ENCODE measurements around the gene LRIG2.
"Not testable (repeated sequence)": the region's sequence is repeated elsewhere in the genome, so short reads cannot be mapped to it uniquely, and the experiment has no call there.

Gene LRIG2

GRCh38 chr1:113046569-113046968 is 26.4 kb upstream of the LRIG2 start:
- H3K27ac Mint-ChIP-seq = no peak overlapping the region
- H3K4me3 Mint-ChIP-seq = no peak overlapping the region
- ATAC-seq (ENCODE audit: low read depth) (no peak), DNase-seq (ENCODE audit: low spot score in 2 of 2) (no peak)
- no peaks in the 10 kb centered on the region for H3K36me3 Mint-ChIP-seq
- peaks cover 2% of the 10 kb centered on the region for H3K4me1 Mint-ChIP-seq
- peaks cover 5% of the 10 kb centered on the region for H3K27me3 Mint-ChIP-seq
- H3K9me3 Mint-ChIP-seq = no peaks in the 10 kb centered on the region

- Mint-ChIP-seq H3K9me3 (no peaks in the 10 kb centered on the region), H3K4me3 (no peak overlapping the region), H3K27ac (no peak overlapping the region), H3K36me3 (no peaks in the 10 kb centered on the region), H3K27me3 (peaks cover 5% of the 10 kb centered on the region), H3K4me1 (peaks cover 2% of the 10 kb centered on the region)
- ATAC-seq (ENCODE audit: low read depth) (no peak), DNase-seq (ENCODE audit: low spot score in 2 of 2) (no peak)
Observed at GRCh38 chr1:113048064-113048463, 24.9 kb upstream of the LRIG2 start.

GRCh38 chr1:113053344-113054126 is 19.5 kb upstream of the LRIG2 start:
- no peak overlapping the region for H3K4me3 Mint-ChIP-seq
- no peaks in the 10 kb centered on the region for H3K9me3 Mint-ChIP-seq
- peaks cover 7% of the 10 kb centered on the region for H3K4me1 Mint-ChIP-seq
- ATAC-seq (ENCODE audit: low read depth) (no peak), DNase-seq (ENCODE audit: low spot score in 2 of 2) (no peak)
- H3K36me3 Mint-ChIP-seq = no peaks in the 10 kb centered on the region
- no peaks in the 10 kb centered on the region for H3K27me3 Mint-ChIP-seq
- H3K27ac Mint-ChIP-seq = no peak overlapping the region

DNA sequence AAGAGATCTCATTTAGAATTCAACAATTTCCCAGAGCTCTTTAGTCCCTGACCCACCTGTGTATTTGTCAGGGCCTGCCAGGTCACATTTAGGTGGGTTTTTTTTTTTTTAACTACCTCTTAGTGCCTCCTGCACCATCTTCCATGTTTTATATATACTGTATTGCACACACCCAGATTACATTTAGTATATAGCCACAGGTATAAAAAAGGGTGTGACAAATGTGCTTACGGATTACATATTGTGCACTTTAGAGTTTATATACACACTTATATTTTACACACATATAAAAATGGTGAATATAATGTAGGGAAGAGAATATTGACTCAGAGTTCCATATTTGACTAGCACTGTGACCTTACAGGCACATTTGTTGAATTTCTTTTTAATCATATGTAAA is 17.4 kb upstream of the LRIG2 start:
- no peak for ATAC-seq (ENCODE audit: low read depth)
- no peaks in the 10 kb centered on the region for H3K36me3 Mint-ChIP-seq
- no peak overlapping the region for H3K27ac Mint-ChIP-seq
- no peaks in the 10 kb centered on the region for H3K9me3 Mint-ChIP-seq
- DNase-seq (ENCODE audit: low spot score in 2 of 2) = no peak
- H3K4me3 Mint-ChIP-seq = no peak overlapping the region
- peaks cover 7% of the 10 kb centered on the region for H3K4me1 Mint-ChIP-seq
- H3K27me3 Mint-ChIP-seq = no peaks in the 10 kb centered on the region

DNA sequence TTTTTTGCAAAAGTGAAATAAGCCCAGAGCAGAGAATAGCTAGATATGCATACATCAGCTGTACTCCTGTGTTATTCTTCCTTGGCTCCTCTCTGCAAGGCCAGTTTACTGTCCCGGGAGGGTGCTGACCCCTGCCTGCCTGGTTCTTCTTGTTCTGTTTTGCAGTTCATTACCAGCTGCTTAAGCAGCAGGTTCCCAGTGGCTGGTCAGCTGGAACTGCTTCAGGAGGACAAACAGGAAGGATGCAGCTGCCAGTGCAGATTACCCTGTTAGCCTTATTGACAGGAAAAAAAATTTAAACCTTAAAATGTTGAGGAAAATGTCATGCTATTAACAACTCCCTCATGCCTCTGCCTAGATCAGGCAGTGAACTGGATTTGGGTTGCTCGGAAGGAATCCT is 16.0 kb upstream of the LRIG2 start:
- Mint-ChIP-seq H3K36me3 (no peaks in the 10 kb centered on the region), H3K27ac (no peak overlapping the region), H3K9me3 (no peaks in the 10 kb centered on the region), H3K4me3 (no peak overlapping the region), H3K4me1 (peaks cover 7% of the 10 kb centered on the region), H3K27me3 (no peaks in the 10 kb centered on the region)
- ATAC-seq (ENCODE audit: low read depth) = no peak
- DNase-seq (ENCODE audit: low spot score in 2 of 2) = no peak

DNA sequence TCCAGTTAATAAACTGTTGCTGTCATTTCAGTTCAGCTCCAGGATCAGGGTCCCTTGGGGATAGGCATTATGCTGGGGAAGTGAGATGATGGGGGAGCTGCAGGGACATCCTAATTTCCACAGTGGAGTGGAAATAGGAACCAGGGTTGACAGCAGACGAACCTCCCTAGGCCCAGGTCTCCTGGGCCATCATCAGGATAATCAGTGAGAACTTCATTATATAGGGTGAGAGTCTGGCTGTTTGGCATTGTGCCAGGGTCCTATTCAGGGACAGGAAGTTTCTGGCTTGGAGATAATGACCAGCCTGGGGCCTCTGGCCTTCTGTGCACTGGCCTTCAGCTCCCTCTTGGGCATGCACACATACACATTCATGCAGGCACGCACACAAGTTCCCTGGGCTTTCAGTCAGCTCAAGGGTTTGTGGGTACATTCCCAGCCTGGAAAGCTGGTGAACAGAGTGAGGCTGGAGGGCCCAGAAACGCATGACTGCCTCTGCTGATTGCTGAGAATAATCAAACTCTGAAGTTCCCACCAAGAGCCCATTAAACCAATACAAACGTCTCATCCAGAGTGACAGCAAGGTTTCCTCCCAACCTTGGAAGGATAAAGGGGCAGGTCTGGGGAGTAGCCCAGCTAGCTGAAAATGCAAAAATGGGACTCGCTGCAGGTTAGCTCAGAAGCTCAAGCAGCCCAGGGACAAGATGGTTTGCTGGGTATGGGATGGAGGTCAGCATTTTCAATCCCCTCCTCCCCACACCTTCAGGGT is 13.9 kb upstream of the LRIG2 start:
- H3K36me3 Mint-ChIP-seq = no peaks in the 10 kb centered on the region
- H3K9me3 Mint-ChIP-seq = no peaks in the 10 kb centered on the region
- peaks cover 1% of the 10 kb centered on the region for H3K27me3 Mint-ChIP-seq
- H3K27ac Mint-ChIP-seq = no peak overlapping the region
- ATAC-seq (ENCODE audit: low read depth) (no peak), DNase-seq (ENCODE audit: low spot score in 2 of 2) (no peak)
- peaks cover 7% of the 10 kb centered on the region for H3K4me1 Mint-ChIP-seq
- H3K4me3 Mint-ChIP-seq = no peak overlapping the region

DNA sequence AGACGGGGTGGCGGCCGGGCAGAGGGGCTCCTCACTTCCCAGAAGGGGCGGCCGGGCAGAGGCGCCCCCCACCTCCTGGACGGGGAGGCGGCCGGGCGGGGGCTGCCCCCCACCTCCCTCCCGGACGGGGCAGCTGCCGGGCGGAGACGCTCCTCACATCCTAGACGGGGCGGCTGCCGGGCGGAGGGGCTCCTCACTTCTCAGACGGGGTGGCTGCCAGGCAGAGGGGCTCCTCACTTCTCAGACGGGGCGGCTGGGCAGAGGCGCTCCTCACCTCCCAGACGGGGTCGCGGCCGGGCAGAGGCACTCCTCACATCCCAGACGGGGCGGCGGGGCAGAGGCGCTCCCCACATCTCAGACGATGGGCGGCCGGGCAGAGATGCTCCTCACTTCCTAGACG is 9.5 kb upstream of the LRIG2 start:
- H3K27ac Mint-ChIP-seq; DNase-seq (ENCODE audit: low spot score in 2 of 2); H3K4me1 Mint-ChIP-seq; H3K27me3 Mint-ChIP-seq; H3K4me3 Mint-ChIP-seq; H3K9me3 Mint-ChIP-seq; H3K36me3 Mint-ChIP-seq; ATAC-seq (ENCODE audit: low read depth): not testable (repeated sequence)

- no peak for DNase-seq (ENCODE audit: low spot score in 2 of 2)
- no peaks in the 10 kb centered on the region for H3K9me3 Mint-ChIP-seq
- no peaks in the 10 kb centered on the region for H3K27me3 Mint-ChIP-seq
- peak overlapping the region; percentile 89 for H3K27ac Mint-ChIP-seq
- no peaks in the 10 kb centered on the region for H3K36me3 Mint-ChIP-seq
- no peak for ATAC-seq (ENCODE audit: low read depth)
- H3K4me1 Mint-ChIP-seq = peaks cover 16% of the 10 kb centered on the region
- H3K4me3 Mint-ChIP-seq = peak overlapping the region; percentile 89
Observed at GRCh38 chr1:113072141-113072756, 749 bp upstream of the LRIG2 start.

GRCh38 chr1:113073479-113073950 is 517 bp downstream of the LRIG2 start:
- Mint-ChIP-seq H3K9me3 (no peaks in the 10 kb centered on the region), H3K4me3 (peak overlapping the region; percentile 89), H3K4me1 (peaks cover 16% of the 10 kb centered on the region), H3K27ac (peak overlapping the region; percentile 89), H3K27me3 (no peaks in the 10 kb centered on the region), H3K36me3 (peaks cover 8% of the 10 kb centered on the region)
- ATAC-seq (ENCODE audit: low read depth) (no peak), DNase-seq (ENCODE audit: low spot score in 2 of 2) (no peak)

GRCh38 chr1:113074237-113074636 is 1.2 kb downstream of the LRIG2 start:
- DNase-seq (ENCODE audit: low spot score in 2 of 2) = no peak
- peak overlapping the region; percentile 89 for H3K4me3 Mint-ChIP-seq
- no peaks in the 10 kb centered on the region for H3K9me3 Mint-ChIP-seq
- peak overlapping the region; percentile 89 for H3K27ac Mint-ChIP-seq
- H3K36me3 Mint-ChIP-seq = peaks cover 8% of the 10 kb centered on the region
- peaks cover 16% of the 10 kb centered on the region for H3K4me1 Mint-ChIP-seq
- no peaks in the 10 kb centered on the region for H3K27me3 Mint-ChIP-seq
- peak; percentile 4 for ATAC-seq (ENCODE audit: low read depth)

DNA sequence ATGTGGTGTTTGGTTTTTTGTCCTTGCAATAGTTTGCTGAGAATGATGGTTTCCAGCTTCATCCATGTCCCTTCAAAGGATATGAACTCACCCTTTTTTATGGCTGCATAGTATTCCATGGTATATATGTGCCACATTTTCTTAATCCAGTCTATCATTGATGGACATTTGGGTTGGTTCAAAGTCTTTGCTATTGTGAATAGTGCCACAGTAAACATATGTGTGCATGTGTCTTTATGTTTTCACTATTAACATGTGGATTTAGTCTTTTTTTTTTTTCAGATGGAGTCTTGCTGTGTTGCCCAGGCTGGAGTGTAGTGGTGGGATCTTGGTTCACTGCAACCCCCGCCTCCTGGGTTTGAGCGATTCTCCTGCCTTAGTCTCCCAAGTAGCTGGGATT is 5.0 kb downstream of the LRIG2 start:
- Mint-ChIP-seq H3K4me1 (peaks cover 18% of the 10 kb centered on the region), H3K36me3 (peaks cover 13% of the 10 kb centered on the region)
- H3K27ac Mint-ChIP-seq; H3K27me3 Mint-ChIP-seq; H3K9me3 Mint-ChIP-seq; DNase-seq (ENCODE audit: low spot score in 2 of 2); H3K4me3 Mint-ChIP-seq; ATAC-seq (ENCODE audit: low read depth): not testable (repeated sequence)

- H3K36me3 Mint-ChIP-seq = peaks cover 11% of the 10 kb centered on the region
- H3K9me3 Mint-ChIP-seq = peaks cover 1% of the 10 kb centered on the region
- no peak for ATAC-seq (ENCODE audit: low read depth)
Observed at GRCh38 chr1:113086541-113086940, 13.5 kb downstream of the LRIG2 start.

GRCh38 chr1:113088972-113089371 is 16.0 kb downstream of the LRIG2 start:
- Mint-ChIP-seq H3K36me3 (peaks cover 11% of the 10 kb centered on the region), H3K4me3 (no peak overlapping the region), H3K9me3 (no peaks in the 10 kb centered on the region), H3K4me1 (peaks cover 6% of the 10 kb centered on the region), H3K27me3 (no peaks in the 10 kb centered on the region), H3K27ac (no peak overlapping the region)
- DNase-seq (ENCODE audit: low spot score in 2 of 2) (no peak), ATAC-seq (ENCODE audit: low read depth) (no peak)

More at GRCh38 chr1:113086541-113086940, 13.5 kb downstream of the LRIG2 start:
- Mint-ChIP-seq H3K4me1 (peaks cover 6% of the 10 kb centered on the region), H3K27me3 (no peaks in the 10 kb centered on the region), H3K27ac (no peak overlapping the region), H3K4me3 (no peak overlapping the region)
- DNase-seq (ENCODE audit: low spot score in 2 of 2) = no peak

- peaks cover 13% of the 10 kb centered on the region for H3K36me3 Mint-ChIP-seq
- DNase-seq (ENCODE audit: low spot score in 2 of 2) (no peak), ATAC-seq (ENCODE audit: low read depth) (no peak)
- H3K27me3 Mint-ChIP-seq = no peaks in the 10 kb centered on the region
- peaks cover 6% of the 10 kb centered on the region for H3K4me1 Mint-ChIP-seq
- H3K27ac Mint-ChIP-seq = no peak overlapping the region
- H3K4me3 Mint-ChIP-seq = no peak overlapping the region
- H3K9me3 Mint-ChIP-seq = no peaks in the 10 kb centered on the region
Observed at GRCh38 chr1:113090051-113090450, 17.1 kb downstream of the LRIG2 start.

Data from memory B cell (primary cell).